MM.1S (cell line): ENCODE measurements around the gene WEE1.

Source experiments
- DNase-seq: peaks from one replicate; pipeline ENCODE4 v3.0.0-alpha.2; 2015
- H2AFZ ChIP-seq: fragments of 300-600 bp; sonication (generic); 2 replicates; pipeline ENCODE4 v1.6.0; 2016; ENCODE audit warnings: antibody characterized with exemption, low read length
- H3F3A ChIP-seq: fragments of 300-600 bp; sonication (generic); 2 replicates; pipeline ENCODE4 v1.6.1; 2016; ENCODE audit warnings: mild to moderate bottlenecking, antibody characterized with exemption, low read length, moderate library complexity, mixed read lengths; ENCODE audit not compliant: insufficient read depth
- H3K27ac ChIP-seq: fragments of 300-600 bp; sonication (generic); 2 replicates; pipeline ENCODE4 v1.5.1; 2016; ENCODE audit warnings: mild to moderate bottlenecking, low read length
- H3K27me3 ChIP-seq: fragments of 300-600 bp; sonication (generic); replicated peaks from 2 replicates; pipeline ENCODE4 v1.6.0; 2016; ENCODE audit warnings: low read length; ENCODE audit not compliant: insufficient read depth
- H3K36me3 ChIP-seq: fragments of 300-600 bp; sonication (generic); replicated peaks from 2 replicates; pipeline ENCODE4 v1.6.1; 2016; ENCODE audit warnings: mild to moderate bottlenecking, low read length, mixed read lengths; ENCODE audit not compliant: insufficient read depth
- H3K4me1 ChIP-seq: fragments of 300-600 bp; sonication (generic); 2 replicates; pipeline ENCODE4 v1.6.1; 2016; ENCODE audit warnings: low read length, mixed read lengths
- H3K4me2 ChIP-seq: fragments of 300-600 bp; sonication (generic); 2 replicates; pipeline ENCODE4 v1.6.0; 2016; ENCODE audit warnings: low read depth, low read length
- H3K4me3 ChIP-seq: fragments of 300-600 bp; sonication (generic); 2 replicates; pipeline ENCODE4 v1.5.1; 2016; ENCODE audit warnings: low read length, mixed read lengths
- H3K79me2 ChIP-seq: fragments of 300-600 bp; sonication (generic); 2 replicates; pipeline ENCODE4 v1.6.1; 2016; ENCODE audit warnings: mixed run types, low read length, mixed read lengths
- H3K9ac ChIP-seq: fragments of 300-600 bp; sonication (generic); 2 replicates; pipeline ENCODE4 v1.6.1; 2016; ENCODE audit warnings: low read length, mixed read lengths
- H3K9me2 ChIP-seq: fragments of 300-600 bp; sonication (generic); replicated peaks from 2 replicates; pipeline ENCODE4 v1.6.1; 2016; ENCODE audit warnings: mild to moderate bottlenecking, low read length, mixed read lengths; ENCODE audit not compliant: insufficient read depth
- H3K9me3 ChIP-seq: fragments of 300-600 bp; sonication (generic); replicated peaks from 2 replicates; pipeline ENCODE4 v1.6.1; 2016; ENCODE audit warnings: mild to moderate bottlenecking, low read length, mixed read lengths; ENCODE audit not compliant: insufficient read depth
- H4K20me1 ChIP-seq: fragments of 300-600 bp; sonication (generic); 2 replicates; pipeline ENCODE4 v1.6.1; 2016; ENCODE audit warnings: mild to moderate bottlenecking, low read length, moderate library complexity, mixed read lengths; ENCODE audit not compliant: insufficient read depth
- CTCF ChIP-seq: fragments of 300-600 bp; sonication (generic); IDR thresholded peaks from 2 replicates; pipeline ENCODE4 v1.5.1; 2016; ENCODE audit warnings: antibody characterized with exemption, low read length, mixed read lengths
- EZH2 ChIP-seq: fragments of 300-600 bp; sonication (generic); optimal IDR thresholded peaks from 2 replicates; pipeline ENCODE3; 2017; ENCODE audit warnings: low read depth, mild to moderate bottlenecking, antibody characterized with exemption, low read length, mixed read lengths
- EZH2phosphoT487 ChIP-seq: fragments of 300-600 bp; sonication (generic); IDR thresholded peaks from 2 replicates; pipeline ENCODE4 v1.6.1; 2018; ENCODE audit warnings: antibody characterized with exemption, low read length

Gene WEE1

GRCh38 chr11:9533058-9533457, 40.4 kb upstream of the WEE1 start:
- Histone ChIP-seq H3K27me3 (no peaks in the 10 kb centered on the region), H3K4me1 (no peaks in the 10 kb centered on the region), H4K20me1 (no peaks in the 10 kb centered on the region), H3K4me2 (no peak overlapping the region), H3K4me3 (no peak overlapping the region), H3K79me2 (no peaks in the 10 kb centered on the region), H3K27ac (no peak overlapping the region), H3K36me3 (no peaks in the 10 kb centered on the region), H3F3A (no peaks in the 10 kb centered on the region), H2AFZ (no peak overlapping the region), H3K9ac (no peak overlapping the region), H3K9me3 (no peaks in the 10 kb centered on the region), H3K9me2 (no peaks in the 10 kb centered on the region)
- DNase-seq, result no peak
- TF ChIP-seq EZH2 (no peak), EZH2phosphoT487 (no peak), CTCF (no peak)

DNA sequence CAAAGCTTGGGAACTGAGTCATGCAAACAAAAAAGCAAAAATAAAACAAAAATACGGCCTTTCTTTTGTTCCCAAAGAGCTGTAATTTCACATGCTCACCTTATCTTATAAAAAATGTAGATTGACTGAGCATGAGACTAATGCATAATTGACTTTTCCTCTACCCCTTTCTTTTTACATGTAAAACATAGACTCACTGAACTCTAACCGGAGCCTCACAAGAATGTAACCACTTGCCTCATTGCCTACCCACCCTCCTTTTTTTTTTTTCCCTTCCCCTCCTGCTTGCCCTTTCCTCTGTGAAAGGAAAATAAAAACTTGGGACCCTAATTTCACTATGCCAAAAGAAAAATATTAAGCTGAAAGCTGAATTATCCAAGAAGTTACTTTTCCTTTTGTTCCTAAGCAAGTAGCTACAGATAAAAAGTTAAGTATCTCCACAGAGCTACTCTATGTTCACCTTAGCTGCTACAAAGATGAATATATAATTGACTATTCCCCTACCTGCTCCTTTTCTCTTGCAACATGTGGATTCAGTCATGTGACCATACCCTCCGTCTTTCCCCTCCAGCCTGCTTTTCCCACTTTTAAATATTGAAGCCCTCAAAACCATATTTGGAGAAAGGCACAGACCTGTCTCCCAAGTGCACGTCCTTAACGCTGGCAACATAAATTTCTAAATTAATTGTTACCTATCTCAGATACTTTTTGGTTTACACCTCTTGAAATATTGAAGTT, 39.6 kb upstream of the WEE1 start:
- no peak for DNase-seq
- H3K4me3 ChIP-seq, result no peak overlapping the region
- no peak overlapping the region for H3K27ac ChIP-seq
- H3K4me2 ChIP-seq, result no peak overlapping the region
- H3K9me2 ChIP-seq, result no peaks in the 10 kb centered on the region
- TF ChIP-seq EZH2phosphoT487, result no peak
- TF ChIP-seq EZH2, result no peak
- no peak for TF ChIP-seq CTCF
- no peak overlapping the region for H2AFZ ChIP-seq
- no peaks in the 10 kb centered on the region for H3F3A ChIP-seq
- no peaks in the 10 kb centered on the region for H4K20me1 ChIP-seq
- no peaks in the 10 kb centered on the region for H3K36me3 ChIP-seq
- no peaks in the 10 kb centered on the region for H3K79me2 ChIP-seq
- H3K4me1 ChIP-seq, result no peaks in the 10 kb centered on the region
- H3K27me3 ChIP-seq, result no peaks in the 10 kb centered on the region
- no peaks in the 10 kb centered on the region for H3K9me3 ChIP-seq
- H3K9ac ChIP-seq, result no peak overlapping the region

GRCh38 chr11:9535189-9535781, 38.2 kb upstream of the WEE1 start:
- Histone ChIP-seq H3K27ac (no peak overlapping the region), H2AFZ (no peak overlapping the region)
- peak; percentile 62 for DNase-seq

More at GRCh38 chr11:9535189-9535781, 38.2 kb upstream of the WEE1 start:
- Histone ChIP-seq H3F3A (no peaks in the 10 kb centered on the region), H3K4me3 (no peak overlapping the region), H3K9me3 (no peaks in the 10 kb centered on the region), H3K4me1 (no peaks in the 10 kb centered on the region), H3K36me3 (no peaks in the 10 kb centered on the region), H3K27me3 (no peaks in the 10 kb centered on the region), H3K4me2 (no peak overlapping the region), H3K9ac (no peak overlapping the region), H3K9me2 (no peaks in the 10 kb centered on the region), H3K79me2 (no peaks in the 10 kb centered on the region), H4K20me1 (no peaks in the 10 kb centered on the region)
- TF ChIP-seq EZH2phosphoT487, result no peak
- TF ChIP-seq CTCF, result peak; percentile 90
- no peak for TF ChIP-seq EZH2
